Spleen (tissue), 7 donors: ENCODE results near the gene SCN7A.

Experiments used
- POLR2A ChIP-seq, 3 donors: fragments of 450-650 bp; IDR thresholded peaks; one replicate each; pipeline ENCODE4 v1.5.1; 2017; ENCODE audit warnings: antibody characterized with exemption in 3 of 3, mild to moderate bottlenecking in 1 of 3
- POLR2AphosphoS5 ChIP-seq, 3 donors: sonication (generic); formaldehyde crosslinking; IDR thresholded peaks; one replicate each; pipeline ENCODE4 v1.5.1; 2017; ENCODE audit warnings: antibody characterized with exemption in 3 of 3
- TF ChIP-seq, protein P1 (sequence below), 11 experiments: fragments of 200-600 bp in 7 of 11; fragments of 450-650 bp in 4 of 11; sonication (generic) in 4 of 11; IDR thresholded peaks in 8 of 11; conservative IDR thresholded peaks in 3 of 11; 1 replicate in 7 of 11; 2 replicates in 4 of 11; pipeline versions ENCODE4 v1.4.0 to v1.8.0; 2016 to 2021; ENCODE audit warnings: antibody characterized with exemption in 11 of 11, inconsistent platforms in 4 of 11, mild to moderate bottlenecking in 1 of 11
- donor health status: DM: no; HTN: no; CAD: no; lungs with moderate emphysema.
- donor health status: DM: no; HTN: no; CAD: no.
- donor health status: DM: no; HTN: no; CAD: no.

DNA sequence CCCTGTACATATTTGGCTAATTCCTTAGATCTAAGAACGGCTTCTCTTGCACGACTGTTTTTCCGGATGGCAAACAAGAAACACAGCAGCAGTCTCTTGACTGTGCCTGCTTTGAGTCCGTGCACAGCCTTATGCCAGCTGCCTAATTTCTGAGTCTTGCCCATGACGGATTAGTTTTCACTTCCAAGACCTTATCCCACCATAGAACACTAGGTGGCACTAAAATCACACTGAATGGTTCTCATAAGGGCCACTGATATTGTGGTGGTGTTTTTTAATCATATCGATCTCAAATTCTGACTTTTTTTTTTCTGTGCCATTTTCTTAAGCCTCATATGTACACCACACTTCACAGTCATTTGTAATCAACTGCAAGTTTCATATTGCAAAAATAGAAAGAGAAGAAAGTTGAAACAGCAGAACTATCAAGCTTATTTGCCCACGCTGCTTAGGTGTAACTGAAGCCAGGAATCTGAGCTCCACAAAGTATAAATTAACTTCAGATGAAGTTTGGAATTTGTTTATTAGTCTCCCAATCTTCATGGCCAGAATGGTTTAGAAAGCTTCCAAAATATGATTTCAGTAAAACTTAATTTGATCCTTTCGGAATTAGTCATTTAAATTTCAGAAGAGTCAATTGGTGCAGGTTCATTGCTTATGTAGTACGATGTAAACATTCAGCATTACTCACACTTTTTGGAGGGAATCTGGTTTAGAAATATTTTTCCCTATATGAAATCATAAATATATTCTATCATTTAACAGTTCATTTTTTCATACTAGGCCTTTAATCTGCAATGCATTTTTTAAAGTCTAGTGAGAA lies 45.5 kb upstream of the SCN7A start:
- TF ChIP-seq, protein P1, sequence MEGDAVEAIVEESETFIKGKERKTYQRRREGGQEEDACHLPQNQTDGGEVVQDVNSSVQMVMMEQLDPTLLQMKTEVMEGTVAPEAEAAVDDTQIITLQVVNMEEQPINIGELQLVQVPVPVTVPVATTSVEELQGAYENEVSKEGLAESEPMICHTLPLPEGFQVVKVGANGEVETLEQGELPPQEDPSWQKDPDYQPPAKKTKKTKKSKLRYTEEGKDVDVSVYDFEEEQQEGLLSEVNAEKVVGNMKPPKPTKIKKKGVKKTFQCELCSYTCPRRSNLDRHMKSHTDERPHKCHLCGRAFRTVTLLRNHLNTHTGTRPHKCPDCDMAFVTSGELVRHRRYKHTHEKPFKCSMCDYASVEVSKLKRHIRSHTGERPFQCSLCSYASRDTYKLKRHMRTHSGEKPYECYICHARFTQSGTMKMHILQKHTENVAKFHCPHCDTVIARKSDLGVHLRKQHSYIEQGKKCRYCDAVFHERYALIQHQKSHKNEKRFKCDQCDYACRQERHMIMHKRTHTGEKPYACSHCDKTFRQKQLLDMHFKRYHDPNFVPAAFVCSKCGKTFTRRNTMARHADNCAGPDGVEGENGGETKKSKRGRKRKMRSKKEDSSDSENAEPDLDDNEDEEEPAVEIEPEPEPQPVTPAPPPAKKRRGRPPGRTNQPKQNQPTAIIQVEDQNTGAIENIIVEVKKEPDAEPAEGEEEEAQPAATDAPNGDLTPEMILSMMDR (IDR thresholded peaks at IDR 0.05 in 8 of 11, conservative IDR thresholded peaks at IDR 0.05 in 3 of 11): peak; percentile 41 to 81 (median 65)
- no peak for TF ChIP-seq POLR2A (IDR thresholded peaks at IDR 0.05)
- no peak for TF ChIP-seq POLR2AphosphoS5 (IDR thresholded peaks at IDR 0.05)
